ENCODE measurements around the gene PIGL.

Gene PIGL

DNA sequence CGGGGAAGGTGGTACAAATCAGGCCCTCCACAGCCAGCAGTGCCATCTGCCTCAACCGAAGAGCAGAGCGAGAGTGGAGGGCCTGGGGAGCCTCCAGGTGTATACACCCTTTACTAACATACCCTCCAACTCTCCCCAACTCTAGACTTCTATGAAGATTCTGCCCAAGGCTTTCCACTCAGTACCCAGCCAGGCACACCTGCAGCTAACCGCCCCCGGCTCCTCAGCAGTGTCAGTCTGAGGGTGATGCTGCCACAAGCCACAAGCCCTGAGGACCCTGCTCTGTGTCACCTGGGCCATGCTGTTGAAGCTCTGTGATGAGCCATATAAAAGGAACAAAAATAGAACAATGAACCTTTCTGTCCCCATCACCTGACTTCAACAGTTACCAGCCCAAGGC lies 132.4 kb downstream of the PIGL start:
- ChIA-PET CTCF (interaction anchor here (1.3 to 2.4 kb wide), 2 partner anchors 16 to 78 kb away, joined by 3 to 5 read pairs; no protein-coding TSS in a partner anchor), POLR2A (no interaction called here)
- Histone ChIP-seq H3K4me1 (ENCODE audit: control extremely low read depth in 1 of 4, control insufficient read depth in 4 of 4, insufficient read depth in 4 of 4, low read length in 3 of 4) (peaks cover 0 to 20% (median 17%) of the 10 kb centered on the region in 4 experiments), H3K27me3 (replicated peaks in 2 of 5; ENCODE audit: control insufficient read depth in 4 of 5, insufficient read depth in 5 of 5, low read length in 4 of 5) (peaks cover 0 to 7% (median 0%) of the 10 kb centered on the region in 5 experiments), H3K27ac (ENCODE audit: insufficient read depth in 1 of 2, low read depth in 1 of 2, low read length in 2 of 2, poor library complexity in 1 of 2, severe bottlenecking in 2 of 2) (no peak overlapping the region), H3K36me3 (ENCODE audit: control insufficient read depth in 4 of 4, insufficient read depth in 4 of 4, low read length in 3 of 4) (peaks cover 0 to 27% (median 11%) of the 10 kb centered on the region in 4 experiments), H3K9me3 (ENCODE audit: control extremely low read depth in 1 of 5, control insufficient read depth in 4 of 5, insufficient read depth in 2 of 5, low read depth in 1 of 5, low read length in 4 of 5) (no peaks in the 10 kb centered on the region), H3K4me3 (ENCODE audit: control insufficient read depth in 1 of 7, extremely low read depth in 1 of 7, insufficient read depth in 4 of 7, low read depth in 2 of 7, low read length in 6 of 7) (no peak overlapping the region)
- DNase-seq: no peak
- 100% methylated on average over 5 of the region's 5 CpGs for WGBS (ENCODE audit: insufficient coverage)

DNA sequence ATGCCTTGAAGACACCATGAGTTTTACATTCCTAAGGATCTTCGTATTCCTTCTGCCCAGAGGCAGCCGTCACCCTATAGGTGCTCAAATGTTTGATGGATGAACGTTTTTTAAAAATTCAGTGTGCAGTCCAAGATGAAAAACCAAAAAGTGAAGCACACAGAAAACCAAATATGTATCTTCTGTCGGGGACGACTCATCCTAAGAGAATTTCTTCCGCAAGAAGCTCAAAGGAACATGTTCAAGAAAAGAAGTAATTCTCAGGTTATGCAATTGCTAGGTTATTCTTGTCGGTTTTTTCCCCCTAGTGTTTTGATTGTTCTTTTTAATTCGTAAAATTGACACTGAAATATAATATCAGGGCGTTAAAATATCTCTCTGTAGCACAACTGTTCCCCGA lies 134.8 kb downstream of the PIGL start:
- Histone ChIP-seq H3K9me3 (ENCODE audit: control extremely low read depth in 1 of 5, control insufficient read depth in 4 of 5, insufficient read depth in 2 of 5, low read depth in 1 of 5, low read length in 4 of 5) (no peaks in the 10 kb centered on the region), H3K4me1 (ENCODE audit: control extremely low read depth in 1 of 4, control insufficient read depth in 4 of 4, insufficient read depth in 4 of 4, low read length in 3 of 4) (peaks cover 0 to 20% (median 17%) of the 10 kb centered on the region in 4 experiments), H3K27ac (ENCODE audit: insufficient read depth in 1 of 2, low read depth in 1 of 2, low read length in 2 of 2, poor library complexity in 1 of 2, severe bottlenecking in 2 of 2) (peak overlapping the region in 1 of 2 experiments; percentile 4), H3K4me3 (ENCODE audit: control insufficient read depth in 1 of 7, extremely low read depth in 1 of 7, insufficient read depth in 4 of 7, low read depth in 2 of 7, low read length in 6 of 7) (peak overlapping the region in 6 of 7 experiments; percentile 58 to 83 (median 73)), H3K27me3 (replicated peaks in 2 of 5; ENCODE audit: control insufficient read depth in 4 of 5, insufficient read depth in 5 of 5, low read length in 4 of 5) (peaks cover 0 to 7% (median 0%) of the 10 kb centered on the region in 5 experiments), H3K36me3 (ENCODE audit: control insufficient read depth in 4 of 4, insufficient read depth in 4 of 4, low read length in 3 of 4) (peaks cover 0 to 23% (median 10%) of the 10 kb centered on the region in 4 experiments)
- CTCF ChIA-PET: interaction anchor here (0.6 to 2.4 kb wide), 3 partner anchors 12 to 78 kb away, joined by 3 to 11 read pairs (median 4); partner anchors contain the start of gene TRPV2
- 64% methylated on average over 6 of the region's 10 CpGs for WGBS (ENCODE audit: insufficient coverage)
- DNase-seq: no peak
- POLR2A ChIA-PET: no interaction called here

DNA sequence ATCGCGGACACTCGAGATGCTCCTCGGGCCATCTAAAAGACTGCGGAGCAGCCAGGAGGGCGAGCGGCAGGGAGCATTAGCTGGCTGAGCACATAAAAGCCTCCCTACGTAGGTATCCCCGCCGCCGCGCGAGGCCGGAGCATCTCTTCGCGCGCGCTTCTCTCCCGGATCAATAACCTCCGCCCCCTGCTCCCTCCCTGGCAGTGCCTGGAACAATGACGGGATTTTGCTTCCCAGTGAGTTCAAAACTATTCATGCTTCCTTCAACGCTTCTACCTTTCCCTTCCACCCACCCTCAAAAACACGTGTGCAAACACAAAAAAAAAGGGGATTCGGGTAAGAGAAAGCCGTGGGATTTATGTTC lies 135.3 kb downstream of the PIGL start:
- H3K9me3 ChIP-seq (ENCODE audit: control extremely low read depth in 1 of 5, control insufficient read depth in 4 of 5, insufficient read depth in 2 of 5, low read depth in 1 of 5, low read length in 4 of 5): no peaks in the 10 kb centered on the region
- H3K27ac ChIP-seq (ENCODE audit: insufficient read depth in 1 of 2, low read depth in 1 of 2, low read length in 2 of 2, poor library complexity in 1 of 2, severe bottlenecking in 2 of 2): no peak overlapping the region
- POLR2A ChIA-PET: interaction anchor here (1.4 kb wide), 1 partner anchor 63 kb away, joined by 3 read pairs; the partner anchor contains the start of gene TRPV2
- H3K36me3 ChIP-seq (ENCODE audit: control insufficient read depth in 4 of 4, insufficient read depth in 4 of 4, low read length in 3 of 4): peaks cover 0 to 19% (median 8%) of the 10 kb centered on the region in 4 experiments
- WGBS (ENCODE audit: insufficient coverage): 2% methylated on average over 15 of the region's 25 CpGs
- H3K4me3 ChIP-seq (ENCODE audit: control insufficient read depth in 1 of 7, extremely low read depth in 1 of 7, insufficient read depth in 4 of 7, low read depth in 2 of 7, low read length in 6 of 7): peak overlapping the region; percentile 58 to 83 (median 71)
- peaks cover 0 to 7% (median 0%) of the 10 kb centered on the region in 5 experiments for H3K27me3 ChIP-seq (replicated peaks in 2 of 5; ENCODE audit: control insufficient read depth in 4 of 5, insufficient read depth in 5 of 5, low read length in 4 of 5)
- DNase-seq: peak in 2 of 3 donors; percentile 22 to 35
- CTCF ChIA-PET: interaction anchor here (0.6 to 2.4 kb wide), 6 partner anchors 11 to 77 kb away, joined by 3 to 11 read pairs (median 4); partner anchors contain the start of gene TRPV2
- H3K4me1 ChIP-seq (ENCODE audit: control extremely low read depth in 1 of 4, control insufficient read depth in 4 of 4, insufficient read depth in 4 of 4, low read length in 3 of 4): peaks cover 0 to 20% (median 17%) of the 10 kb centered on the region in 4 experiments

DNA sequence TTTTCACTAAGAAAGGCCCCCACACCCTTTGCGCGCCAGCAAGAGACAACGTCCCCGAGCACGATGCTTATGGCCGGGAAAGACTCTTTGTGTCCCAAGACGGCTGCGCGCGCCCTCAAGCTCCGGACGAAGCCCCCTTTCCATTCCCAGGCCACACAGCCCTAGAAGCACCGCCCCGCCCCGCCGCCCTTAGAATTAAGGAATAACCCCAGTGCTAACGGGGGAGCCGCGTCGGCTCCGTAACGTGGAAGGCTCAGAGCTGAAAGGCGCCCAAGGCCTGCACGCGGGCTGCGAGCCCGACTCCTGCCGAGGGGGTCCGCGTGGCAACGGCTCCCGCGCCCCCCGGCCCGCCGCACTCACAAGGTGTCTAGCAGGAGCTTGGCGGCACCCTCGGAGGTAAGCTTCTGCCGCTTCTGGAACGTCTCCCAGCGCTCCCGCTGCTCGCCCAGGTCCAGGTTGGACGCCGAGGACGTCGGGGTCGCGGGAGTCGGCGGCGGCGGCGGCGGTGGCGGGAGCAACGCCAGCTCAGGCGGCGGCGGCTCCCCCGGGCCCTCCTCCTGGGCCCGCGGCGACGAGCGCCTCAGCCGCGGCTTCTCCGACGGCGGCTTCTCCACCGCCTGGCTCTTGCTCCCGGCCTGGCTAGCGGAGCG lies 135.8 kb downstream of the PIGL start:
- DNase-seq: peak; percentile 38 to 78 (median 61)
- CTCF ChIA-PET: interaction anchor here (0.9 to 2.4 kb wide), 8 partner anchors 11 to 138 kb away, joined by 3 to 11 read pairs (median 3); partner anchors contain the start of gene TRPV2
- H3K4me3 ChIP-seq (ENCODE audit: control insufficient read depth in 1 of 7, extremely low read depth in 1 of 7, insufficient read depth in 4 of 7, low read depth in 2 of 7, low read length in 6 of 7): peak overlapping the region; percentile 58 to 83 (median 71)
- peaks cover 0 to 18% (median 8%) of the 10 kb centered on the region in 4 experiments for H3K36me3 ChIP-seq (ENCODE audit: control insufficient read depth in 4 of 4, insufficient read depth in 4 of 4, low read length in 3 of 4)
- POLR2A ChIA-PET: interaction anchor here (0.6 to 1.4 kb wide), 3 partner anchors 14 to 63 kb away, joined by 3 to 7 read pairs (median 4); partner anchors contain the start of genes TRPV2 and UBB
- H3K9me3 ChIP-seq (ENCODE audit: control extremely low read depth in 1 of 5, control insufficient read depth in 4 of 5, insufficient read depth in 2 of 5, low read depth in 1 of 5, low read length in 4 of 5): no peaks in the 10 kb centered on the region
- WGBS (ENCODE audit: insufficient coverage): 0% methylated on average over 58 of the region's 75 CpGs
- H3K27me3 ChIP-seq (replicated peaks in 2 of 5; ENCODE audit: control insufficient read depth in 4 of 5, insufficient read depth in 5 of 5, low read length in 4 of 5): peaks cover 0 to 7% (median 0%) of the 10 kb centered on the region in 5 experiments
- peaks cover 0 to 20% (median 17%) of the 10 kb centered on the region in 4 experiments for H3K4me1 ChIP-seq (ENCODE audit: control extremely low read depth in 1 of 4, control insufficient read depth in 4 of 4, insufficient read depth in 4 of 4, low read length in 3 of 4)
- H3K27ac ChIP-seq (ENCODE audit: insufficient read depth in 1 of 2, low read depth in 1 of 2, low read length in 2 of 2, poor library complexity in 1 of 2, severe bottlenecking in 2 of 2): no peak overlapping the region

DNA sequence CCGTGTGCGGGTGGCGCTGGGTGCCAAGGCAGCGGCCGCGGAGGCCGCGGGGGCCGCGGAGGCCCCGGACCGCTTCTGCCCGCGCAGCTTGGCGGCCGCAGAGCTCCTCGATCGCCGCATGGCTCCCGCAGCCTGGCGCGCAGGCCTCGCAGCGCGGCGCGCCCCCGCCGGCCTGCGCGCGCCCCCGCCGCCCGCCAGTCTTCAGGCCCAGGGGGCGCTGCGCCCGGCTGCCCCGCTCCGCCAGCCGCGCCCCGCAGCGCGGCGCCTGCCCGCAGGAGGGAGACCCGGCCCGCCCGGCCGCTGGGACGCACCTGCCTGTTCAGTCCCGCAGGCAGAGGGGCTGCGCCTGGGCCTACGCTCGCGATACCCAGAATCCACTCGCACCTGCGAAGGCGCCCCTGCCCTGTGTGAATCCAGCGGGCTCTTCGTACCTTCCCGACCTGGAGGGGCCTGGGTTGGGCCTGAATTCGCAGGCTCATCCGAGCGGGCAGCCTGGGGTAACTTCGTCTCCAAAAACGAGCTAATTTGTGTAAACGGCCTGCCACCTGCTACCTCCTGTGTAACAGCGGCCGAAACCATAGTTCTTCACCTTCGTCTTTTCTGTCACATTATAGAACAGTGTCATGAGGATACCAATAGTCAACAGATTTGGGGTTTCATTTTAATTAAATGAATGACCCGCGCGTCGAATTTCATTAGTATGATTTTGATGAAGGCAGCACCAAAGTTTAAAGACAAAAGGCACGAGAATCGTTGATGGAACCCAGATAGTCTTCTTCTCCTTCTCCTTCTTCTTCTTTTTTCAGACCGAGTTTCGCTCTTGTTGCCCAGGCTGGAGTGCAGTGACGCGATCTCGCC lies 136.5 kb downstream of the PIGL start, which contains the start of gene CENPV:
Gene CENPV (minus strand): TSS at position 153 of the 858 bp plus-strand sequence. CDS start 33 bp downstream, at position 120.
- ChIA-PET POLR2A (interaction anchor here (1.2 to 1.4 kb wide), 2 partner anchors 27 to 62 kb away, joined by 3 to 7 read pairs; partner anchors contain the start of genes TRPV2 and UBB), CTCF (interaction anchor here (0.6 to 2.4 kb wide), 8 partner anchors 11 to 137 kb away, joined by 3 to 11 read pairs (median 3); partner anchors contain the start of gene TRPV2)
- Histone ChIP-seq H3K27ac (ENCODE audit: insufficient read depth in 1 of 2, low read depth in 1 of 2, low read length in 2 of 2, poor library complexity in 1 of 2, severe bottlenecking in 2 of 2) (no peak within 1 kb of the TSS), H3K4me1 (ENCODE audit: control extremely low read depth in 1 of 4, control insufficient read depth in 4 of 4, insufficient read depth in 4 of 4, low read length in 3 of 4) (peaks cover 0 to 20% (median 17%) of the 10 kb centered on the region in 4 experiments), H3K9me3 (ENCODE audit: control extremely low read depth in 1 of 5, control insufficient read depth in 4 of 5, insufficient read depth in 2 of 5, low read depth in 1 of 5, low read length in 4 of 5) (no peaks in the 10 kb centered on the region), H3K4me3 (ENCODE audit: control insufficient read depth in 1 of 7, extremely low read depth in 1 of 7, insufficient read depth in 4 of 7, low read depth in 2 of 7, low read length in 6 of 7) (peak within 1 kb of the TSS; percentile 58 to 83 (median 71)), H3K36me3 (ENCODE audit: control insufficient read depth in 4 of 4, insufficient read depth in 4 of 4, low read length in 3 of 4) (peaks cover 0 to 14% (median 6%) of the 10 kb centered on the region in 4 experiments), H3K27me3 (replicated peaks in 2 of 5; ENCODE audit: control insufficient read depth in 4 of 5, insufficient read depth in 5 of 5, low read length in 4 of 5) (peaks cover 0 to 7% (median 0%) of the 10 kb centered on the region in 5 experiments)
- DNase-seq: peak; percentile 69 to 81 (median 75)
- WGBS (ENCODE audit: insufficient coverage): 16% methylated on average over 52 of the region's 83 CpGs

DNA sequence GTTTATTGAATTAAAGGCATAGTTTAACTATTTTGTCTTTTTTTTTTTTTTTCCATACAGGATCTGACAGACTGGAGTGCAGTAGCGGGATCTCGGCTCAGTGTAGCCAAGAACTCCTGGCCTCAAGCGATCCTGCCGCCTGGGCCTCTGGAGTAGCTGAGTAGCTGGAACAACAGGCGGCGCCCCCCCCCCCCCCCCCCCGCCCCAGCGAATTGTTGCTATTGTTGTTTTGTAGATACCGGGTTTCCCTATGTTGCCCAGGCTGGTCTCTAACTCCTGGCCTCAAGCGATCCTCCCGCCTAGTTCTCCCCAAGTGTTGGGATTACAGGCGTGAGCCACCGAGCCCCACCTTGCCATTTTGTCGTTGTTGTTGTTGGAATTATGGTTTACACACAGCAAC lies 137.6 kb downstream of the PIGL start:
- CTCF ChIA-PET: interaction anchor here (0.8 to 1.5 kb wide), 3 partner anchors 9 to 92 kb away, joined by 3 to 7 read pairs (median 5); partner anchors contain the start of gene TRPV2
- 86% methylated on average over 5 of the region's 14 CpGs for WGBS (ENCODE audit: insufficient coverage)
- no peak overlapping the region for H3K4me3 ChIP-seq (ENCODE audit: control insufficient read depth in 1 of 7, extremely low read depth in 1 of 7, insufficient read depth in 4 of 7, low read depth in 2 of 7, low read length in 6 of 7)
- H3K9me3 ChIP-seq (ENCODE audit: control extremely low read depth in 1 of 5, control insufficient read depth in 4 of 5, insufficient read depth in 2 of 5, low read depth in 1 of 5, low read length in 4 of 5): no peaks in the 10 kb centered on the region
- POLR2A ChIA-PET: interaction anchor here (0.6 kb wide), 1 partner anchor 26 kb away, joined by 3 read pairs; the partner anchor contains the start of gene UBB
- H3K4me1 ChIP-seq (ENCODE audit: control extremely low read depth in 1 of 4, control insufficient read depth in 4 of 4, insufficient read depth in 4 of 4, low read length in 3 of 4): peaks cover 0 to 20% (median 17%) of the 10 kb centered on the region in 4 experiments
- peaks cover 0 to 7% (median 0%) of the 10 kb centered on the region in 5 experiments for H3K27me3 ChIP-seq (replicated peaks in 2 of 5; ENCODE audit: control insufficient read depth in 4 of 5, insufficient read depth in 5 of 5, low read length in 4 of 5)
- peaks cover 0 to 4% (median under 1%) of the 10 kb centered on the region in 4 experiments for H3K36me3 ChIP-seq (ENCODE audit: control insufficient read depth in 4 of 4, insufficient read depth in 4 of 4, low read length in 3 of 4)
- no peak for DNase-seq
- H3K27ac ChIP-seq (ENCODE audit: insufficient read depth in 1 of 2, low read depth in 1 of 2, low read length in 2 of 2, poor library complexity in 1 of 2, severe bottlenecking in 2 of 2): no peak overlapping the region
